Ascending aorta (tissue), 2 donors: ENCODE measurements around the gene ATP11B. TPM values are rescaled to one million over a fixed set of nuclear protein-coding genes. Genes with fewer than 3 reads are reported as not detected.

Source experiments
- DNase-seq, 2 donors: peaks; one replicate each; pipeline ENCODE4 v3.0.0-alpha.2; 2019; ENCODE audit warnings: low spot score in 2 of 2
- H3K27ac ChIP-seq, 2 donors: fragments of 200-600 bp; sonication (generic); one replicate each; pipeline ENCODE4 v1.5.1; 2016 to 2017; ENCODE audit warnings: mild to moderate bottlenecking in 1 of 2
- H3K27me3 ChIP-seq: fragments of 200-600 bp; sonication (generic); one replicate; pipeline ENCODE4 v1.5.1; 2017
- H3K36me3 ChIP-seq, 2 donors: fragments of 200-600 bp; sonication (generic); one replicate each; pipeline ENCODE4 v1.5.1; 2016
- H3K4me1 ChIP-seq, 2 donors: fragments of 200-600 bp; sonication (generic); one replicate each; pipeline ENCODE4 v1.5.1; 2016 to 2017; ENCODE audit warnings: mild to moderate bottlenecking in 1 of 2
- H3K4me3 ChIP-seq, 2 donors: fragments of 200-600 bp; sonication (generic); one replicate each; pipeline ENCODE4 v1.5.1; 2016 to 2017; ENCODE audit warnings: mild to moderate bottlenecking in 1 of 2
- H3K9me3 ChIP-seq, 2 donors: fragments of 200-600 bp; sonication (generic); one replicate each; pipeline ENCODE4 v1.5.1; 2016
- CTCF ChIP-seq, 3 experiments: fragments of 200-600 bp in 2 of 3; fragments of 450-650 bp in 1 of 3; sonication (generic) in 2 of 3; IDR thresholded peaks; one replicate each; pipeline ENCODE4 v1.5.1; 2016 to 2019; ENCODE audit warnings: antibody characterized with exemption in 3 of 3, mild to moderate bottlenecking in 1 of 3, moderate library complexity in 1 of 3
- intact Hi-C: fragments of 100-400 bp; cut with DNase I; formaldehyde crosslinking; loops from one replicate; pipeline ENCODE4 v1.15.1; 2023
- total RNA-seq: library from RNA; depleted of rRNA; stranded (reverse); fragments of >200 nt; gene quantifications from one replicate; pipeline ENCODE4 v1.1.0, GENCODE V29; 2016

The ATP11B gene
- total RNA-seq, 1 donor from 2014 or later: 117 TPM

GRCh38 chr3:182803596-182803995 is 10.3 kb downstream of the ATP11B start:
- peaks cover 0 to 4% of the 10 kb centered on the region in 2 donors for H3K4me1 ChIP-seq
- TF ChIP-seq CTCF (IDR thresholded peaks at IDR 0.05): no peak
- intact Hi-C loops: no loop called here
- H3K27me3 ChIP-seq: no peaks in the 10 kb centered on the region
- H3K9me3 ChIP-seq: no peaks in the 10 kb centered on the region
- no peaks in the 10 kb centered on the region for H3K36me3 ChIP-seq
- H3K4me3 ChIP-seq: no peak overlapping the region
- no peak overlapping the region for H3K27ac ChIP-seq
- no peak for DNase-seq

GRCh38 chr3:182807061-182807460 is 13.8 kb downstream of the ATP11B start:
- no peak overlapping the region for H3K4me3 ChIP-seq
- no peaks in the 10 kb centered on the region for H3K9me3 ChIP-seq
- DNase-seq: no peak
- no peaks in the 10 kb centered on the region for H3K27me3 ChIP-seq
- no peak for TF ChIP-seq CTCF (IDR thresholded peaks at IDR 0.05)
- H3K27ac ChIP-seq: no peak overlapping the region
- H3K4me1 ChIP-seq: peaks cover 0 to 13% of the 10 kb centered on the region in 2 donors
- intact Hi-C loops: no loop called here
- H3K36me3 ChIP-seq: no peaks in the 10 kb centered on the region

- peaks cover 0 to 13% of the 10 kb centered on the region in 2 donors for H3K4me1 ChIP-seq
- DNase-seq: no peak
- H3K9me3 ChIP-seq: no peaks in the 10 kb centered on the region
- H3K36me3 ChIP-seq: no peaks in the 10 kb centered on the region
- no peak for TF ChIP-seq CTCF (IDR thresholded peaks at IDR 0.05)
- no peak overlapping the region for H3K27ac ChIP-seq
- no peak overlapping the region for H3K4me3 ChIP-seq
- intact Hi-C loops: no loop called here
- no peaks in the 10 kb centered on the region for H3K27me3 ChIP-seq
Observed at GRCh38 chr3:182808041-182808770, 14.9 kb downstream of the ATP11B start.

GRCh38 chr3:182809531-182809930 is 16.2 kb downstream of the ATP11B start:
- no peak for TF ChIP-seq CTCF (IDR thresholded peaks at IDR 0.05)
- intact Hi-C loops: no loop called here
- H3K4me3 ChIP-seq: no peak overlapping the region
- H3K27ac ChIP-seq: no peak overlapping the region
- H3K9me3 ChIP-seq: no peaks in the 10 kb centered on the region
- no peak for DNase-seq
- no peaks in the 10 kb centered on the region for H3K36me3 ChIP-seq
- no peaks in the 10 kb centered on the region for H3K27me3 ChIP-seq
- peaks cover 0 to 13% of the 10 kb centered on the region in 2 donors for H3K4me1 ChIP-seq

DNA sequence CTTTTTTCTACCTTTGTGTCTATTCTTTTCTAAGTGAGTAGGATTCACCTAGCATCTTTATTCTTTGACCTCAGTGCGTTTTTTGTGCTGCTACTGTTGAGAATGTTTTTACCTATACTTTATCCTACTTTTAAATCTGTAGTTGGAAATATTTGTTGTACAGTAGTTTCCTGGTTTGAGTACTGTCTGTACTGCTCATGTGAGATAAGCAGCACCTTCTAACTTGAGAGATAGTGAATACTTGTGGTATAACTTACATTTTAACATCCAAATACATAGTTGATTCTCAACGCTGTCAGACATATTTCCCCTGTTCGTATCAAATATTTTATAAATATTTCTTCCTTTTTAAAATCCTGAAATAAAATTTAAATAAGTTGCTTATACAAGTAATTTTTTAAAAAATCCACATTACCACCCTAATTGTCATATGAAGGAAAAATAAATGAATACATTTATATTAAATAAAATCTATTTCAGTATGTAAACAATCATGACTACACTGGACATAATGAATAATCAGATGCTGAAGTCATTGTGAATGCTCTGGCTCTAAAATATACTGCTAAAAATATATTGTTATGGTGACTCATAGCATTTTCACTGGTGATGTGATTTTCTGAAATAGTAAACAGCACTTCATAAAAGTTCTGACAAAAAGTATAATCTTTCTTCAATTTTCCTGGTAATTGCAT is 17.4 kb downstream of the ATP11B start:
- Histone ChIP-seq H3K36me3 (no peaks in the 10 kb centered on the region), H3K9me3 (no peaks in the 10 kb centered on the region), H3K27ac (no peak overlapping the region), H3K4me3 (no peak overlapping the region), H3K4me1 (peaks cover 0 to 13% of the 10 kb centered on the region in 2 donors), H3K27me3 (no peaks in the 10 kb centered on the region)
- DNase-seq: no peak
- intact Hi-C loops: no loop called here
- TF ChIP-seq CTCF (IDR thresholded peaks at IDR 0.05): no peak
